Activated CD8-positive, alpha-beta memory T cell treated with anti-CD3 and anti-CD28 coated beads, Interleukin-2, amount 50 U/mL, for 1 hour (primary cell): ENCODE measurements around the gene ACSL3.
"Not testable (repeated sequence)": the region's sequence is repeated elsewhere in the genome, so short reads cannot be mapped to it uniquely, and the experiment has no call there.

ENCODE experiments used
- DNase-seq: peaks from one replicate; pipeline ENCODE4 v3.0.0-alpha.2; 2020; ENCODE audit errors: extremely low read depth

ACSL3 gene

DNA sequence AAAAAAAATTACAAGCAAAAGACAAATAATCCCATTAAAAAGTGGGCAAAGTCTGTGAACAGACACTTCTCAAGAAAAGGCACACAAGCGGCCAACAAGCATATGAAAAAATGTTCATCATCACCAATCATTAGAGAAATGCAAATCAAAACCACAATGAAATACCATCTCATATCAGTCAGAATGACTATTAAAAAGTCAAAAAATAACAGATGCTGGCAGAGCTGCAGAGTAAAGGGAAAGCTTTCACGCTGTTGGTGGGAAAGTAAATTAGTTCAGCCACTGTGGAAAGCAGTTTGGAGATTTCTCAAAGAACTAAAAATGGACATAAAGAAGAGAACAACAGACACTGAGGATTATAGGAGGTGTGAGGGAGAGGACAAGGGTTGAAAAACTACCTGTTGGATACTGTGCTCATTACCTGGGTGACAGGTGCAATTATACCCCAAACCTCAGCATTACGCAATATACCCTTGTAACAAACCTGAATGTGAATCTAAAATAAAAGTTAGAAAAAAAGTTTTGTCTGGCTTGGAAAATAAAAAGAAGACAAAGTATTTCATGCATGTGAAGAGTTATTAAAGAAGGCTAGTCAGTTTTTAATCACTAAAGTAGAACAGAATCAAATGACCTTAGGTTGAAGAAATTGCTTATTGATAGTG lies 8.7 kb upstream of the ACSL3 start:
- DNase-seq, result no peak

- no peak for DNase-seq
Measured at GRCh38 chr2:222854773-222855700, 5.8 kb upstream of the ACSL3 start.

DNA sequence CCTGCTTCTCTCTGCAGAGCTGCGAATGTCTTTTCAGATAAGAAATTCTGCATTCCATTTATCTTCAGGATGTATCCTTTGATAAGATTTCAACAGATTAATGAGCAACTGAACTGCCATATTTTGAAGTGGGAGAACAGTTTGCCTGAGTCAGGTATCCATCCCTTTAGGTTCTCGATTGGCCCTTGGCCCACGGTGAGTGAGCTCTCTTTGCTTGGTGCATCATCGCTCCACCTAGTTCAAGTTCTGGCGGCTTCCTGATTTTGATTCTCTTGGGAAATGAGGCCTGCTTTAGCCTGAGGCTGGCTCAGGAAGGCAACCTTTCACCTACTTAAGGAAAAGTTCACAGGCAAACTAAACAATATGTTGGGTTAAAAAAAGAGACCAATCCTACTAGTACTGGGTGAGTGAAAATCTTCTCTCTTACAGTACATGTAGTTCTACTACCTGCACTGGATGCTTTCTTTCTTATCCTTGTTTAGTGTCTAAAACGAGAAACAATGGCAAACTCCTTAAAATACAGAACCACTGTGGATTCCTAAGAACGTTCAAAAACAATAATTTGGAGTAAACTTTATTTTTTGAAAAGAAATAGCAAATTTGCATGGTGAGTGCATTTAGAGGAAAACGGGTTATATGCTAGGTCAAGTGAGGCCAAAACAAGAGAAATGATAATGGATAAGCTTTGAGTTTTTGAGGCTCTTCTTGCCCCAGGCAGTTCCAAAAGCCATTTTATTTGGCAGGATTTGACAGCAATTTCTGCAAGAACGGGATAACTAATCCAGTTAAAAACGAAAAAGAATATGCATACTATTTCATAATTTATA lies 837 bp upstream of the ACSL3 start:
- DNase-seq, result no peak

- DNase-seq, result no peak
Measured at GRCh38 chr2:222861411-222862105, 722 bp downstream of the ACSL3 start.

DNA sequence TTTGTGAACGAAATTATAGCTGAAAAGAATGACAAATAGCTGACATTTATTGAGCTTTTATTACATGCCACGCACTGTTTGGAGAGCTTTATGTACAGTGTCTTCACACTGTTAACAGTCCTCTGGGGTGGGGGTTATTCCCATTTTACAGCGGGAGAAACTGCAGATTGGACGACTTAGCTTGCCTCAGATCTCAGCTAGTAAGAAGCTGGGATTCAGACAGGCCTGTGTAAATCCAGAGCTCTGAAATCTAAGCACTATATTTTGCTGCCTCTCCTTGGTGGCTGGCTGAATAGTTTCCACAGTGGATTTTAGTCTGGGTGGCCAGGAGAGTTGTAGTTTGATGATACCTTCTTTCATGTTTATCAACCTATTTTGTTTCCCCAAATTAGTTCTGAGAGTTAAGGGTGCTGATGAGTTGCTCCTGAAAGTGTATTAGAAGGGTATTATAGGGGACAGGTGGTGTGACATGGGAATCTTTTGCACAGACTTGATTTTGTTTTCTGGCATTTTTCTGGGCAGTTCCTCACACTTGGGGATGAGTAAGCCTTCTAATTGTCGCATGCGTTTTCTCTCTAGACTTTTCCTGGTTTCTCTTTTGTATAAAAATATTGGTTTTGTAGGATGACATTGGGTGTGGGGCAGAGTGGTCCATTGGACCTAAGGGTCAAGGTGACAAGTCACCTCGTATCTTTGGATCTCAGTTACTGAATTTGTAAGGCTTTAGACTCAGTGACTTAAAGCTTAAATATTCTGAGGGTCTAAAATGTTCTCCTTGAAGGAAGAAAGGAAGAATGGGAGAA lies 1.5 kb downstream of the ACSL3 start:
- DNase-seq, result no peak

DNA sequence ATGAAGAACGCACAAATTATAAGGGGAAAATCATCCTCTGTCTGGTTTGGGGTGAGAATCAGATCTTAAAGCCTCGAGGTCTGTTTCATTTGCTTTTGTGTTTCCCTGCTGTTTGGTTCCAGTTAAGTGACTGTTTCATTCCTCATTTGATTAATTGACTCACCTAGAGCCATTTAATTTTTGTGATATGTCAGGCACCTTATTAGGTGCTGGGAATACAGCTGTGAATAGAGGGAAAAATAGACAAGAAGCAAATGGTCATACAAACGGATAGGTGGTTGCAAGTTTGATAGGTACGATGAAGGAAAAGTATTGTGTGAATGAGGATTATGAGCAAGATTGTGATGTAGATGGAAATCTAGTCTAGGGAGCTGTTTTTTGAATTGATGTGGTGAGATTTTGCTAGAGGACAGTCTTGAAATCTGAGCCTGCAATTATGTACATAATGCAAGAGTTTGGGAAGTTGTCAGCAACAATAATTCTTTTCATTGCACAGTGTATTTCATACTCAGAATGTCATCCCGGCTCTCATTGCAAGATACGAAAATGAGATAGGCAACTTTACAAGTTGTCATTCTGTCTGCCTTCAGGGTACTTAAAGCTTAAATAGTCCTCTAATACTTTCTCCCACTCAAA lies 2.2 kb downstream of the ACSL3 start:
- no peak for DNase-seq

DNA sequence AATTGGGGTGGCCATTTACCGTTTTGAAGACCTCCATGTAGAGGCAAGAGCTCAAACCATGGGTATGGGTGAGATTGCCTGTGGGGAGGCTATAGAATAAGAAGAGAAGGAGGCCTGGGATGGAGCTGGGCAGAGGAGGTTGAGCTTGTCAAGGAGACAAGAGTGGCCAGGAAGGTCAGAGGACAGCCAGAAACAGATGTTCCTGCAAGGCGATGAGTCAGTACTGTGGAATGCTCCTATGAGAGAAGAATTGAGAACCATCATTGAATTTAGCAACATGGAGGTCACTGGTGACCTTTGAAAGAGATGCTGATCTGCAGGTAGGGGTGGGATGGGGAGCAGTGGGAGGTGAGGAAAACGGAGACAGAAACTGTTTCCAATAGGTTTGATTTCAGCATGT lies 3.5 kb downstream of the ACSL3 start:
- DNase-seq, result no peak

DNA sequence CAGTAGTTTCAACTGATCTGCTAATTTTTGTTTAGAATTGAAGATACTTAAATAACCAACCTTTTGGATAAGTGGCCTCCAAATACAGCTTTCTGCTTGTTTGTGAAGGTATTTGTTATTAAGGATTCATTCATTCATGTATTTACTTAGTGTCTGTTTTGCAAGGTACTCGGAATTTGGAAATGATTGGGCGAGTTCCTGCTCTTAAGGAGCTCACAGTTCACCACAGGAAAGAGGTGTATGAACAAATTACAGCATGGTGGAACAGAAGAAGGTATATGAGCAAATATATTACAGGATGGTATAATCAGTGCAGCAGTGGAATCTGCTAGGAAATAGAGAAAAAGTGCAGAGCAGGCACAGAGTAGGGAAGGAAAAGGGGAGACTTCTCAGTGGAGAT lies 4.5 kb downstream of the ACSL3 start:
- DNase-seq, result no peak

- no peak for DNase-seq
Measured at GRCh38 chr2:222866358-222866960, 5.6 kb downstream of the ACSL3 start.

GRCh38 chr2:222868560-222869251 lies 7.9 kb downstream of the ACSL3 start:
- not testable (repeated sequence) for DNase-seq

DNA sequence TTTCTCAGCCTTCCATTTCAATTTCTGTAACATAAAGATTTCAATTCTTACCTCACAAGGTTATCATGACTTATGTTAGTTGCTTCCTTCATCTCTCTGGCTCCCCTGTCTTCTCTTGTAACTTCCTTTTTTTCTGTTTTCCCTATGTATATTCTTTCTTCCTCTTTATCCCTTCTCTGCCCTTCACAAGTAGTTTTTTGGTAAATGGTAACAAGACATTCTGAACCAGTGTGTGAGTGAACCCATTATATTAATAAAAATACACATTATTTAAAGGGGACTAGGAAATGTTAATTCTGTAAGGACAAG lies 8.4 kb downstream of the ACSL3 start:
- no peak for DNase-seq

GRCh38 chr2:222871291-222871690 lies 10.5 kb downstream of the ACSL3 start:
- no peak for DNase-seq

GRCh38 chr2:222872551-222872950 lies 11.7 kb downstream of the ACSL3 start:
- no peak for DNase-seq

GRCh38 chr2:222875482-222875881 lies 14.6 kb downstream of the ACSL3 start:
- DNase-seq, result no peak

DNA sequence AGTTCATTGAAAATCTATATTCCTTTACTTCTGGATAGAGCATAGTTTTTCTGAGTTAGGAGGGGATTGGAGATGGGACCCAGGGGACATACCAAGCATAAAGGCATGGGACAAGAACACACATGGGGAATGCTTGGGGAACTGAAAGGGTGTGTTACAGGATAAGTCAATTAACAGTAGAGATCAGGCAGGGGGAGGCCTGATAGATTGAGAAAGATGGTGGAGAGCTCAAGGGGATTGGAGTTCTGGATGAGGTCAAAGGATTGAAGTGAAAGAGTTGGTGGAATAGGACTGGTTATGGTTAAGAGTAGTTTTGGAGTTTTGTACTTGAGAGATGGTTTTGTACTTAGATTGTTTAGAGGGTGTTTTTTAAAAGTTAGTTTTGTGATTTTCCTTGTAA lies 16.1 kb downstream of the ACSL3 start:
- DNase-seq, result no peak

GRCh38 chr2:222877556-222878300 lies 16.9 kb downstream of the ACSL3 start:
- DNase-seq, result no peak

DNA sequence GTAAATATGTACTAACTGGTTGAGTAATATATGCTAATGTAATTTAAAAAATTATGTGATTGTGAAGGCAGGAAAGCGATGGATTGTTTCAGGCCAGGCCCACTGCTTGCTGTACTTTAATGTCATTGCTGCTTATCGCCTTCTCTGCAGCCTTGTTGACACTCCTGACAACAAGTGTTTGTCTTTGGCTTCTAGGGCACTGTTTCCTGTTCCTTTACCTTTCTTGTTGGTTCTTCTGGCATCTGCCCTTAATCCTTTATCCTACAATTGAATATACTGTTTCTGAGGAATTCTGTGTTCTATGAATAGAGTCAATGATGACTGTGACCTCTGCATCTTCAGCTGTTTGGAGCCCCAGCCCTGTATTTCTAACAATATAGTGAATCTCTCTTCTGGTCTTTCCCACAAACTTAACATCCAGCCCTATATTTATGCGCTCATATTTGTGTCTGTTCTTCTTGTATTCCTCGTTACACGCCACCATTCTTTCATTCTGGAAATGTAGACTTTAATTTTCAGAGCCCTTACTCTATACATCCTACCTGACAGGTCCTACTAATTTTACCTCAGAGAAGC lies 17.6 kb downstream of the ACSL3 start:
- DNase-seq, result no peak

DNA sequence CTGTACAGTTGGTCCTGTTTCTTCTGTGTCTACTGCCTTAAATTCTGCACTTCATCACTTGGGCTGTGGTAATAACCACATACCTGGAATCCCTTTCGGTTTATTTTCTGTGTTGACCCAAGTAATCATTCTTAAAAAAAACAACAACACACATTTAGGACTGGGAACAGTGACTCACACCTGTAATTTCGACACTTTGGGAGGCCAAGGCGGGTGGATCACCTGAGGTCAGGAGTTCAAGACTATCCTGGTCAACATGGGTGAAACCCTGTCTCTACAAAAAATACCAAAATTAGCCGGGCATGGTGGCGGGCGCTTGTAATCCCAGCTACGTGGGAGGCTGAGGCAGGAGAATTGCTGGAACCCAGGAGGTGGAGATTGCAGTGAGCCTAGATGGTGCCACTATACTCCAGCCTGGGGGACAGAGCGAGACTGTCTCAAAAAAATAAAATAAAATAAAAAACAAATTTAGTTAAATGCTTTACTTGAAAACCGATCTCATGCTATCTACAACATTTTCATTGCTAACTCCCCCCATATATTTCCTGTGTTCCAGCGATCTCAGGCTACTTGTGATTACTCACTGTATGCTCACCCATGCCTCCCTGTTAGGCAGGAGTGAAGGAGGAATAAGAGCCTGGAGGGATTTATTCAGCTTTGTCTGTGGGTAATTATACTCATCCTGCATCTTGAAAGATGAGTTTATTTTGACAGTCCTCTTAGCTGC lies 18.2 kb downstream of the ACSL3 start:
- DNase-seq, result no peak
